Activated CD4-positive, alpha-beta memory T cell treated with anti-CD3 and anti-CD28 coated beads, Interleukin-2, amount 10 ng/mL, durations not matched to agents 7 days and 5 days (primary cell): ENCODE measurements around the gene ANHX. TPM values are rescaled to one million over a fixed set of nuclear protein-coding genes. Genes with fewer than 3 reads are reported as not detected.

Source experiments
- CTCF ChIA-PET: fragments of 350-600 bp; sonication (Branson Sonifier 250); formaldehyde crosslinking; loops from one replicate; lab custom pipeline; 2021; ENCODE audit warnings: antibody characterized with exemption, inconsistent platforms; lab: Charles Lee
- POLR2A ChIA-PET: fragments of 350-600 bp; sonication (Branson Sonifier 250); formaldehyde crosslinking; loops from one replicate; lab custom pipeline; 2021; ENCODE audit warnings: antibody characterized with exemption; lab: Charles Lee
- DNase-seq: peaks from one replicate; pipeline ENCODE4 v3.0.0-alpha.2; 2020
- H3K27ac Mint-ChIP-seq: one replicate; pipeline ENCODE4 v1.8.0; 2021; ENCODE audit warnings: mild to moderate bottlenecking, mixed read lengths
- H3K27me3 Mint-ChIP-seq: one replicate; pipeline ENCODE4 v1.8.0; 2021; ENCODE audit warnings: mixed read lengths
- H3K36me3 Mint-ChIP-seq: one replicate; pipeline ENCODE4 v1.8.0; 2021; ENCODE audit warnings: low read depth, mixed read lengths
- H3K4me1 Mint-ChIP-seq: one replicate; pipeline ENCODE4 v1.8.0; 2021; ENCODE audit warnings: mixed read lengths
- H3K4me3 Mint-ChIP-seq: one replicate; pipeline ENCODE4 v1.8.0; 2021; ENCODE audit warnings: mild to moderate bottlenecking, mixed read lengths
- H3K9me3 Mint-ChIP-seq: one replicate; pipeline ENCODE4 v1.8.0; 2021; ENCODE audit warnings: mixed read lengths
- total RNA-seq, 2 experiments: library from RNA; stranded (reverse); gene quantifications; one replicate each; pipeline ENCODE4 v1.2.3, GENCODE V29; 2021

The ANHX gene
- total RNA-seq, 2 experiments from 2014 or later, result not detected

GRCh38 chr12:133181238-133181959 lies 54.3 kb downstream of the ANHX start, which contains the start of gene ZNF268:
Gene ZNF268 (plus strand): TSS chr12:133181495. CDS start chr12:133181998, 503 bp downstream.
- peak within 1 kb of the TSS; percentile 90 for H3K4me3 Mint-ChIP-seq
- H3K27ac Mint-ChIP-seq, result peak within 1 kb of the TSS; percentile 83
- peaks cover 18% of the 10 kb centered on the region for H3K4me1 Mint-ChIP-seq
- ChIA-PET CTCF (interaction anchor here (0.7 to 2.6 kb wide), 13 partner anchors 10 to 226 kb away, joined by 3 to 13 read pairs (median 4); partner anchors contain the start of genes ZNF10, ZNF26, ZNF605 and ZNF84), POLR2A (interaction anchor here (0.7 to 2.6 kb wide), 10 partner anchors 14 to 419 kb away, joined by 3 to 15 read pairs (median 4); partner anchors contain the start of genes GOLGA3, ZNF10, ZNF140 and ZNF26)
- peaks cover 54% of the 10 kb centered on the region for H3K9me3 Mint-ChIP-seq
- peak; percentile 92 for DNase-seq
- H3K36me3 Mint-ChIP-seq, result peaks cover 68% of the 10 kb centered on the region
- H3K27me3 Mint-ChIP-seq, result no peaks in the 10 kb centered on the region

GRCh38 chr12:133180669-133181068 lies 55.0 kb downstream of the ANHX start:
- no peak for DNase-seq
- H3K27ac Mint-ChIP-seq, result no peak overlapping the region
- H3K27me3 Mint-ChIP-seq, result no peaks in the 10 kb centered on the region
- peaks cover 55% of the 10 kb centered on the region for H3K9me3 Mint-ChIP-seq
- H3K4me1 Mint-ChIP-seq, result peaks cover 18% of the 10 kb centered on the region
- ChIA-PET CTCF (interaction anchor here (0.8 to 2.6 kb wide), 12 partner anchors 10 to 225 kb away, joined by 3 to 13 read pairs (median 4); partner anchors contain the start of genes ZNF10, ZNF26, ZNF605 and ZNF84), POLR2A (interaction anchor here (0.7 to 2.6 kb wide), 8 partner anchors 23 to 352 kb away, joined by 3 to 15 read pairs (median 6); partner anchors contain the start of genes GOLGA3, ZNF10, ZNF140 and ZNF26)
- H3K4me3 Mint-ChIP-seq, result no peak overlapping the region
- H3K36me3 Mint-ChIP-seq, result peaks cover 61% of the 10 kb centered on the region

GRCh38 chr12:133174901-133175300 lies 60.8 kb downstream of the ANHX start:
- no peak overlapping the region for H3K27ac Mint-ChIP-seq
- ChIA-PET CTCF (no interaction called here), POLR2A (no interaction called here)
- no peaks in the 10 kb centered on the region for H3K4me1 Mint-ChIP-seq
- H3K9me3 Mint-ChIP-seq, result peaks cover 56% of the 10 kb centered on the region
- H3K36me3 Mint-ChIP-seq, result peaks cover 13% of the 10 kb centered on the region
- H3K4me3 Mint-ChIP-seq, result no peak overlapping the region
- DNase-seq, result no peak
- no peaks in the 10 kb centered on the region for H3K27me3 Mint-ChIP-seq

DNA sequence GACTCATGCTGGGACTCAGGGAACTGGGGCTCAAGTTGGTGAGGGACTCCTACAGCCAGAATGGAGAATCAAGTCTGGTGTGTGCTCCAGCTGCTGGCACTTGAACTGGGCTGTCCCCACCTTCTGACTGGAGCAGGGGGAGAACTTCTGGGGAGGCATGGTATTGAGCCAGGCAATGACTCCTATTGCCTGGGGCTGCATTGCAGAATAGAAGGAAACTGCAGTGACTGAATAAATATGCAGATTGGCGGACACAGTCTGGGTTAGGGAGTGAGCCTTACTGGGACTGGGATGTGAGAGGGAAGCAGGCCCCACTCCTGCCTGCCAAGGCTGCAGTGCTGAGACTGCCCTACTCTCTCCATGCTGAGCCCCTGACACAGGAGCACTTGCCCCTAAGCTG lies 63.2 kb downstream of the ANHX start:
- ChIA-PET POLR2A (no interaction called here), CTCF (no interaction called here)
- H3K36me3 Mint-ChIP-seq, result peaks cover 4% of the 10 kb centered on the region
- no peak for DNase-seq
- H3K4me1 Mint-ChIP-seq, result no peaks in the 10 kb centered on the region
- H3K27ac Mint-ChIP-seq, result no peak overlapping the region
- H3K27me3 Mint-ChIP-seq, result no peaks in the 10 kb centered on the region
- H3K4me3 Mint-ChIP-seq, result no peak overlapping the region
- H3K9me3 Mint-ChIP-seq, result peaks cover 59% of the 10 kb centered on the region

Other genes with a start within 250 kb of the ANHX start
- gene ZNF26, start 249.5 kb downstream of the ANHX start, total RNA-seq, result 10 to 100 TPM; 15.2 to 15.5 TPM
- gene ZNF84, start 198.4 kb downstream of the ANHX start, total RNA-seq, result 10 to 100 TPM; 17.4 to 17.5 TPM
- 10 to 100 TPM; 15.8 to 18.8 TPM for gene ZNF140, start 155.0 kb downstream of the ANHX start, total RNA-seq
- 1 to 10 TPM; 1.6 TPM for gene ZNF891, start 105.6 kb downstream of the ANHX start, total RNA-seq
- gene ZNF10, start 105.2 kb downstream of the ANHX start, total RNA-seq, result 1 to 10 TPM; 4.7 to 4.8 TPM
- gene ZNF268, start 54.4 kb downstream of the ANHX start, total RNA-seq, result 10 to 100 TPM; 15.8 to 18.4 TPM